GM18511 (cell line): ENCODE data around the gene UBQLN2.
"Not testable (repeated sequence)": the region's sequence is repeated elsewhere in the genome, so short reads cannot be mapped to it uniquely, and the experiment has no call there.

Source experiments
- ATAC-seq: cut with Tn5 transposase; IDR thresholded peaks from one replicate; pipeline ENCODE4 v1.9.1; 2021; ENCODE audit warnings: mild to moderate bottlenecking, moderate library complexity; ENCODE audit not compliant: unreplicated experiment

Gene UBQLN2

GRCh38 chrX:56563231-56564161 is at the start of gene UBQLN2:
Gene UBQLN2 (plus strand): TSS chrX:56563627. CDS start chrX:56563874, 247 bp downstream.
- ATAC-seq, result peak; percentile 79

GRCh38 chrX:56519642-56520041 is 43.8 kb upstream of the UBQLN2 start:
- no peak for ATAC-seq

DNA sequence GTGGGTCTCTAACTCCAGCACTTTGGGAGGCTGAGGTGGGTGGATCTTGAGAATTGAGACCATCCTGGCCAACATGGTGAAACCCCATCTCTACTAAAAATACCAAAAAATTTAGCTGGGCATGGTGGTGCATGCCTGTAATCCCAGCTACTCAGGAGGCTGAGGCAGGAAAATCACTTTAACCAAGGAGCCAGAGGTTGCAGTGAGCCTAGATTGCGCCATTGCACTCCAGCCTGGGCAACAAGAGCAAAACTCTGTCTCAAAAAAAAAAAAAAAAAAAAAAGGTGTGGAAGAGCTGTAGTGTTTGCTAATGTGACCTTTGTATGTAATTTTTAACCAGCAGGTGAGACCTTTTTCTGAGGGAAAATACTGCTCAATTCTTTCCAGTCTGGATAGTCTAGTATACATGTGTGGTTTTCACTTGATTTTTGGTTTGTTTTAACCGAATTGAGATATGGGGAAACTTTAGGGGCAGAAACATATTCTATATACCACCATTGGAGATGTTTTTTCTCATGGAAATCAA is 33.9 kb upstream of the UBQLN2 start:
- not testable (repeated sequence) for ATAC-seq

DNA sequence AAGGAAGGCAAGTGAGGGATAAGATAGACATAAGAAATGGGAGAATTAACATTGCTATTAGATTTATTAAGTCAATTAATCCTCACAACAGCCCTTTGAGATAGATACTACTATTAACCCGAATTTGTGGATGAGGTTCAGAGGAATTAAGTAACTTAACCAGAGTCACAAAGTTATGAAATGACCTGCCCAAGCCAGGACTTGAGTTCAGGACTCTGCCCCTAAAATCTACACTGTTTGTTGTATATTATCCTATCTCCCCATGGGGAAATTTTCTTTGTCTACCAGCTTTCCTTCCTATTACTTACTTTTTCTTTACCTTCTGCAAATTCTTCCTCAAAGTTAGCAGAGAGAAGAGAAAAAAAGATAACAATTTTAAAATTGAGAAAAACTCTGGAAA is 33.4 kb upstream of the UBQLN2 start:
- no peak for ATAC-seq

GRCh38 chrX:56550667-56551066 is 12.8 kb upstream of the UBQLN2 start:
- no peak for ATAC-seq

- no peak for ATAC-seq
These were observed 8.6 kb upstream of the UBQLN2 start for GRCh38 chrX:56554870-56555269.

GRCh38 chrX:56557376-56557929 is 6.0 kb upstream of the UBQLN2 start:
- no peak for ATAC-seq

- ATAC-seq, result peak; percentile 17
These were observed 898 bp downstream of the UBQLN2 start for GRCh38 chrX:56564164-56564885.

GRCh38 chrX:56564921-56565840 is 1.8 kb downstream of the UBQLN2 start:
- ATAC-seq, result peak; percentile 1

DNA sequence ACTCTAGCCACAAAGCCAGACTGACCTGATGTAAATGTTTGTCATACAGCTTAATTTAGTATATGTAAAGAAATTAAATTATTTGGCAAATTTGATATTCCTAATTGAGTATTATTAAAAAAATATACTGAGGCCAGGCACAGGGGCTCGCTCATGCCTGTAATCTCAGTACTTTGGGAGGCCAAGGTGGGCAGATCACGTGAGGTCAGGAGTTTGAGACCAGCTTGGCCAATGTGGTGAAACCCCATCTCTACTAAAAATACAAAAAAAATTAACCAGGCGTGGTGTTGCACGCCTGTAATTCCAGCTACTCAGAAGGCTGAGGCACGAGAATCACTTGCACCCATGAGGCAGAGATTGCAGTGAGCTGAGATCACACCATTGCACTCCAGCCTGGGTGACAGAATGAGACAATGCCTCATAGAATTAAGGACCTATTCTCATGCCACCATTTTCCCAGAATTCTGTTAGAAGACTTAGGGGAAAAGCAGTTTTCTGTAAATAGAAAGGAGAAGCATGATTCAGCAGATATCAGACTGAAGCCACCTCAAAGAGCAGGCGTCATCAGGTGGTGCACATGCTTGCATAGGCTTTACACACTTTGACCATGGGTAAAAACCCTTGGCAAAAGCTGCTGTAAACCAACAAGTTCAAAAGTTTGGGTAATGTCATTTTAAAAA is 6.1 kb downstream of the UBQLN2 start:
- ATAC-seq, result no peak

GRCh38 chrX:56572975-56573374 is 9.5 kb downstream of the UBQLN2 start:
- ATAC-seq, result no peak

DNA sequence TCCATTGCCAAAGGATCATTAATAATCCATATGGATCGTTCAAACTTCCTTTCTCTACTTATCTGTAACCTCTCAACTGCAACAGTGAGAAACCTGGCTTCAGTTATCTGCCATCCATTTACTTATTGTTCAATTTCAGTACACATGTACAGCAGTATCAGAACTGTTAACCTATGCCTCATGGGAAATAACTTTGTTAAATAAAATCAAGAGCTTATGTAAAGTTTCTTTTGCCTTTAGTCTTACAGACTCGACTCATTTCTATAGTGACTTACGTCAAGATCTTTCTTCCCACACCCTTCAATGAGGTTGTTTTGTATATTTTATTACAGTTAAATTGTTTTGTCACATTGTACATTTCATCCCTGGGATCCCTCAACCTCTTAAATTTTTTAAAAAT is 11.4 kb downstream of the UBQLN2 start:
- ATAC-seq, result no peak

GRCh38 chrX:56576721-56577120 is 13.3 kb downstream of the UBQLN2 start:
- ATAC-seq, result no peak

- no peak for ATAC-seq
These were observed 25.2 kb downstream of the UBQLN2 start for GRCh38 chrX:56588397-56589188.

- not testable (repeated sequence) for ATAC-seq
These were observed 28.4 kb downstream of the UBQLN2 start for GRCh38 chrX:56591830-56592229.

DNA sequence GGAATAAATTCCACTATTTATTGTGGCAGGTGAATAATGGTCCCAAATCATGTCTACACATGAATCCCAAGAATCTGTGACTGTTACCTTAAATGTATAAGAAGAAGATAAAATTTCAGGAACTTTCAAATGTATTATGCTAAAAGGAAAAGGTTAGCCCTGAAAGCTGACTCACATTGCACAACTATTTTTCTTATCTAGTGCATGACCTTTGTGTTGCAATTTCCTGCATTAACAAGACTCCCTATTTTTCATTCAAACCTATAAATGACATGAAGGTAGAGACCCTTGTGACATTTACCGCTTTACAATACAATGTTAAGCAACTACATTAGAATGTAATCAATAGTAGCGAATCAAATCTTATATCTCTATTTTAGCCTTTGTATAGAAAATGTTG is 36.7 kb downstream of the UBQLN2 start:
- ATAC-seq, result no peak

- no peak for ATAC-seq
These were observed 37.6 kb downstream of the UBQLN2 start for GRCh38 chrX:56600987-56601386.

DNA sequence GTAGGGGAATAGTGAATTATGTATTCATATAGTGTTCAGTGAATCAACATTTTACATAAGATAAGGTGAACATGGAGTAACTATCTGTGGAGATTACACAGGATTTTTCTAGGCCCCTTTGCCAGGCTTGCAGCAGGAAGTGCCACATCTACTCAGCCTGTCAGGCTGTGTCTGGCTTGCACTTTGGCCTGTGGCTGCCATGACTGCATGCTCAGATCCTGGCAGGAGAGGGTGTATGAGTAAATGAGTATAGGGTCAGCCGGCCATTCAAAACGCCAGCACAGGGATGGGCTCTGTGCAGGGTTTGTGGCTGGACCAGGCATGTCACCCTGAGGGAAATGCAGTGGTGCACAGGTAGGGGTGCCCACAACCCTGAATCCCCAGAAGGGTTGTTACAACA is 51.9 kb downstream of the UBQLN2 start:
- no peak for ATAC-seq
